ENCODE data around the gene RB1. TPM values are rescaled to one million over a fixed set of nuclear protein-coding genes. Genes with fewer than 3 reads are reported as not detected.

RB1 gene
- total and polyA plus RNA-seq, 2 experiments from 2014 or later: 19.5 to 22.3 TPM

- TF ChIP-seq, protein P1, sequence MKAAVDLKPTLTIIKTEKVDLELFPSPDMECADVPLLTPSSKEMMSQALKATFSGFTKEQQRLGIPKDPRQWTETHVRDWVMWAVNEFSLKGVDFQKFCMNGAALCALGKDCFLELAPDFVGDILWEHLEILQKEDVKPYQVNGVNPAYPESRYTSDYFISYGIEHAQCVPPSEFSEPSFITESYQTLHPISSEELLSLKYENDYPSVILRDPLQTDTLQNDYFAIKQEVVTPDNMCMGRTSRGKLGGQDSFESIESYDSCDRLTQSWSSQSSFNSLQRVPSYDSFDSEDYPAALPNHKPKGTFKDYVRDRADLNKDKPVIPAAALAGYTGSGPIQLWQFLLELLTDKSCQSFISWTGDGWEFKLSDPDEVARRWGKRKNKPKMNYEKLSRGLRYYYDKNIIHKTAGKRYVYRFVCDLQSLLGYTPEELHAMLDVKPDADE (IDR thresholded peaks at IDR 0.05): no peak
- TF ChIP-seq NANOG (IDR thresholded peaks at IDR 0.05; ENCODE audit: borderline replicate concordance) (no peak), ZNF114 (CRISPR knock-in tag; IDR thresholded peaks at IDR 0.05) (no peak), JUNB (IDR thresholded peaks at IDR 0.05; ENCODE audit: unreplicated experiment) (no peak), STAT1 (IDR thresholded peaks at IDR 0.05; ENCODE audit: unreplicated experiment) (no peak), REST (IDR thresholded peaks at IDR 0.05; ENCODE audit: unreplicated experiment) (no peak), EZH2 (IDR thresholded peaks at IDR 0.05; ENCODE audit: low read depth, unreplicated experiment) (no peak), ZNF331 (CRISPR knock-in tag; IDR thresholded peaks at IDR 0.05; ENCODE audit: low read depth) (no peak), POLR2AphosphoS5 (IDR thresholded peaks at IDR 0.05; ENCODE audit: low read depth) (no peak), EZH2phosphoT487 (IDR thresholded peaks at IDR 0.05; ENCODE audit: unreplicated experiment) (no peak), CREB1 (CRISPR knock-in tag; IDR thresholded peaks at IDR 0.05; ENCODE audit: low read depth) (no peak)
- TF ChIP-seq, protein P2, sequence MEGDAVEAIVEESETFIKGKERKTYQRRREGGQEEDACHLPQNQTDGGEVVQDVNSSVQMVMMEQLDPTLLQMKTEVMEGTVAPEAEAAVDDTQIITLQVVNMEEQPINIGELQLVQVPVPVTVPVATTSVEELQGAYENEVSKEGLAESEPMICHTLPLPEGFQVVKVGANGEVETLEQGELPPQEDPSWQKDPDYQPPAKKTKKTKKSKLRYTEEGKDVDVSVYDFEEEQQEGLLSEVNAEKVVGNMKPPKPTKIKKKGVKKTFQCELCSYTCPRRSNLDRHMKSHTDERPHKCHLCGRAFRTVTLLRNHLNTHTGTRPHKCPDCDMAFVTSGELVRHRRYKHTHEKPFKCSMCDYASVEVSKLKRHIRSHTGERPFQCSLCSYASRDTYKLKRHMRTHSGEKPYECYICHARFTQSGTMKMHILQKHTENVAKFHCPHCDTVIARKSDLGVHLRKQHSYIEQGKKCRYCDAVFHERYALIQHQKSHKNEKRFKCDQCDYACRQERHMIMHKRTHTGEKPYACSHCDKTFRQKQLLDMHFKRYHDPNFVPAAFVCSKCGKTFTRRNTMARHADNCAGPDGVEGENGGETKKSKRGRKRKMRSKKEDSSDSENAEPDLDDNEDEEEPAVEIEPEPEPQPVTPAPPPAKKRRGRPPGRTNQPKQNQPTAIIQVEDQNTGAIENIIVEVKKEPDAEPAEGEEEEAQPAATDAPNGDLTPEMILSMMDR (conservative IDR thresholded peaks at IDR 0.05; ENCODE audit: low read depth in 2 of 2): no peak
These were observed 204.5 kb downstream of the RB1 start (continued) for GRCh38 chr13:48508011-48508410.

DNA sequence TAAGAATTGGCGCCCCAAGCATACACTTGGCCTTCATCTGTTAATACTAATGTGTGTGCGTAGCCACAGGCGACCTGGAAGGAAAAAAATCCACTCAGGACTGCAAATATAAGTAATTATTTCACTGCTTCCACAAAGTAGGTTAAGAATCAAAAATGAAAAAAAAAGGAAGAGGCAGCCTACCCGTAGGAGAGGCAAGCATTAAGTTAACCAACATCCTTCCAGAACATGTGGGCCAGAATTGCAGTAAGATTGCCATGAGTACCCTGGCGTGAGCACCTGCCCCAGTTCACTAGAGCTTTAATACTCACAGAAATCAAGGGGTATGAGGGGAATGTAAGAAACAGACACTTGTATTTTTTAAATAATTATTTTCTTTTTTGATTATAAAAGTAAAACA is 207.1 kb downstream of the RB1 start:
- Histone ChIP-seq H3K9me2 (ENCODE audit: insufficient read depth) (no peaks in the 10 kb centered on the region), H3F3A (replicated peaks; ENCODE audit: low read depth) (no peaks in the 10 kb centered on the region), H3K4me1 (ENCODE audit: insufficient read depth) (no peaks in the 10 kb centered on the region), H3K27me3 (ENCODE audit: insufficient read depth) (no peaks in the 10 kb centered on the region), H3K4me2 (no peak overlapping the region), H3K4me3 (no peak overlapping the region), H3K79me2 (replicated peaks; ENCODE audit: insufficient read depth) (no peaks in the 10 kb centered on the region), H2AFZ (no peak overlapping the region), H3K36me3 (ENCODE audit: insufficient read depth) (0 out of 2 replicates have a peak, but pooled peaks cover 4% of the 10 kb centered on the region), H3K27ac (ENCODE audit: low read depth) (no peak overlapping the region), H4K20me1 (replicated peaks; ENCODE audit: insufficient read depth) (no peaks in the 10 kb centered on the region)
- Mint-ChIP-seq H3K27me3 (ENCODE audit: insufficient read depth, low read depth, poor library complexity) (peaks cover 5% of the 10 kb centered on the region), H3K9me3 (no peaks in the 10 kb centered on the region), H3K4me1 (no peaks in the 10 kb centered on the region), H3K27ac (no peak overlapping the region), H3K36me3 (ENCODE audit: low read depth) (no peaks in the 10 kb centered on the region), H3K4me3 (no peak overlapping the region)
- DNase-seq (ENCODE audit: low spot score): no peak
- ATAC-seq: no peak
- TF ChIP-seq, protein P1 (IDR thresholded peaks at IDR 0.05): no peak
- TF ChIP-seq CREB1 (CRISPR knock-in tag; IDR thresholded peaks at IDR 0.05; ENCODE audit: low read depth): no peak
- no peak for TF ChIP-seq NANOG (IDR thresholded peaks at IDR 0.05; ENCODE audit: borderline replicate concordance)
- no peak for TF ChIP-seq EZH2phosphoT487 (IDR thresholded peaks at IDR 0.05; ENCODE audit: unreplicated experiment)
- no peak for TF ChIP-seq EZH2 (IDR thresholded peaks at IDR 0.05; ENCODE audit: low read depth, unreplicated experiment)
- TF ChIP-seq STAT1 (IDR thresholded peaks at IDR 0.05; ENCODE audit: unreplicated experiment): no peak

All from GM23338 (cell line).